Uterus (tissue), 2 donors: Measurements from ENCODE around the gene PLAGL1.

Experiments used
- POLR2A ChIP-seq, 2 donors: fragments of 450-650 bp; IDR thresholded peaks; one replicate each; pipeline ENCODE4 v1.6.1; 2016; ENCODE audit warnings: antibody characterized with exemption in 2 of 2, mild to moderate bottlenecking in 1 of 2, moderate library complexity in 1 of 2
- TF ChIP-seq, protein P1 (sequence below), 4 experiments: fragments of 200-600 bp in 2 of 4; fragments of 450-650 bp in 2 of 4; sonication (generic) in 2 of 4; IDR thresholded peaks; one replicate each; pipeline ENCODE4 v1.5.1; 2016 to 2019; ENCODE audit warnings: antibody characterized with exemption in 4 of 4, mild to moderate bottlenecking in 2 of 4, moderate library complexity in 1 of 4

DNA sequence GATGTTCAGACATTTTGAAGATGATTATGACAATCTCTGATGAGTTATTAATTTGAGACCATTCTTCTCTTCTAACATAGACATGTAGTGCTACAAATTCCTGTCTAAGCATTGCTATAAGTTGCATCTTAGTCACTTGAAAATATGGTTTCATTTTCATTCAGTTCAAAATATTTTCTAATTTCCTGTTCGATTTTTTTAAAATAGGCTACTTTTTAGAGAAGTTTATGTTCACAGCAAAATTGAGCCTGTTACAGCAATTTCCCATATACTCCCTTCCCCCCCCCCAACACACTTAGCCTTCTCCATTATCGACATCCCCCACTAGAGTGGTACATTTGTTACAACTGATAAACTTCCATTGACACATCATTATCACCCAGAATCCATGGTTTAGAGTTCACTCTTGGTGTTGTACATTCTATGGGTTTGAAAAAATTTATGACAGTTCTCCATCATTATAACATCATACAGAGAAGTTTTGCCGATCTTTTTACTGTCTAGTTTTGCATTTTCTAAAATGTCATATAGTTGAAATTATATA, 31.2 kb downstream of the PLAGL1 start:
- TF ChIP-seq, protein P1, sequence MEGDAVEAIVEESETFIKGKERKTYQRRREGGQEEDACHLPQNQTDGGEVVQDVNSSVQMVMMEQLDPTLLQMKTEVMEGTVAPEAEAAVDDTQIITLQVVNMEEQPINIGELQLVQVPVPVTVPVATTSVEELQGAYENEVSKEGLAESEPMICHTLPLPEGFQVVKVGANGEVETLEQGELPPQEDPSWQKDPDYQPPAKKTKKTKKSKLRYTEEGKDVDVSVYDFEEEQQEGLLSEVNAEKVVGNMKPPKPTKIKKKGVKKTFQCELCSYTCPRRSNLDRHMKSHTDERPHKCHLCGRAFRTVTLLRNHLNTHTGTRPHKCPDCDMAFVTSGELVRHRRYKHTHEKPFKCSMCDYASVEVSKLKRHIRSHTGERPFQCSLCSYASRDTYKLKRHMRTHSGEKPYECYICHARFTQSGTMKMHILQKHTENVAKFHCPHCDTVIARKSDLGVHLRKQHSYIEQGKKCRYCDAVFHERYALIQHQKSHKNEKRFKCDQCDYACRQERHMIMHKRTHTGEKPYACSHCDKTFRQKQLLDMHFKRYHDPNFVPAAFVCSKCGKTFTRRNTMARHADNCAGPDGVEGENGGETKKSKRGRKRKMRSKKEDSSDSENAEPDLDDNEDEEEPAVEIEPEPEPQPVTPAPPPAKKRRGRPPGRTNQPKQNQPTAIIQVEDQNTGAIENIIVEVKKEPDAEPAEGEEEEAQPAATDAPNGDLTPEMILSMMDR (IDR thresholded peaks at IDR 0.05): no peak
- no peak for TF ChIP-seq POLR2A (IDR thresholded peaks at IDR 0.05)
